ENCODE data around the gene GBX1.

GBX1 gene

DNA sequence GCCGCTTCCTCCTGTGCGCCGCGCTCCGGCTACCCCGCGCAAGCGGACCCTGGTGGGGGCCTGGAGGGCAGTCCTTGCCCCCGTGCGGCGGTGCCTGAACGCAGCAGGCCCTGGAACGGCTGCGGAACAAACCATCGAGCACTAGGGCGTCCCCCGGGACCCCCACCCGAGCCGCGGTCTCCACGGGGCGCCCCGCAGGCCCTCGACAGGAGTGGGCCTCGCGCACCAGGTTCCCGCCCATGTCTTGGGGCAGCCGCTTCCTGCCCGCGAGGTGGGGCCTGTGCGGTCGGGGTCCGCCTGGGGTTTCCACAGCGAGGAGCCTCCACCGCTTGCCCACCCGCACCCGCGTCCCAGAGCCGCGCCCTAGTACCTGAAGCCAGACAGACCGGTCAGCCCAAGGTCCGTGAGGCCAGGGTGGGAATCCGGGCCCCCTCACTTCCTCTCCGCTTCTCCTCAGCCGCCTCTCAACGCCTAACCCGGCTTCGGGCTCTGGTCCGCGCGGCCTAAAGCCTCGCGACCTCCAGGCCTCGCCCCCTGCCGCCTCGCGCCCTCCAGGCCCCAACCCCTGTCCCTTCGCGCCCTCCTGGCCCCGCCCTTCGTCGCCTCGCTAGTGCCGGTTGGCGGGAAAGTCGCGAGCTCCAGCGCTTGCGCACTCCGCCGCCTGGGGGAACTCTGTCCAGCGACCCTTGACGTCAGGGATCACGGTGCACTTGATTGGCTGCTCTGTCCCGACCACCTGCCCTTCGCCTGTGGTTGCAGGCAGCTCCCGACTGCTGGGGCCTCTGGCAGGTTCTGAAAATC is 7.0 kb upstream of the GBX1 start:
- no peak for DNase-seq (ENCODE audit: extremely low spot score)
- ChIA-PET CTCF (interaction anchor here (0.8 kb wide), 1 partner anchor 9 kb away, joined by 3 read pairs; no protein-coding TSS in a partner anchor), POLR2A (no interaction called here)
- TF ChIP-seq ELF4 (IDR thresholded peaks at IDR 0.05) (no peak), L3MBTL2 (conservative IDR thresholded peaks at IDR 0.05) (no peak)
- TF ChIP-seq, protein P1, sequence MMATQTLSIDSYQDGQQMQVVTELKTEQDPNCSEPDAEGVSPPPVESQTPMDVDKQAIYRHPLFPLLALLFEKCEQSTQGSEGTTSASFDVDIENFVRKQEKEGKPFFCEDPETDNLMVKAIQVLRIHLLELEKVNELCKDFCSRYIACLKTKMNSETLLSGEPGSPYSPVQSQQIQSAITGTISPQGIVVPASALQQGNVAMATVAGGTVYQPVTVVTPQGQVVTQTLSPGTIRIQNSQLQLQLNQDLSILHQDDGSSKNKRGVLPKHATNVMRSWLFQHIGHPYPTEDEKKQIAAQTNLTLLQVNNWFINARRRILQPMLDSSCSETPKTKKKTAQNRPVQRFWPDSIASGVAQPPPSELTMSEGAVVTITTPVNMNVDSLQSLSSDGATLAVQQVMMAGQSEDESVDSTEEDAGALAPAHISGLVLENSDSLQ (IDR thresholded peaks at IDR 0.05): no peak

DNA sequence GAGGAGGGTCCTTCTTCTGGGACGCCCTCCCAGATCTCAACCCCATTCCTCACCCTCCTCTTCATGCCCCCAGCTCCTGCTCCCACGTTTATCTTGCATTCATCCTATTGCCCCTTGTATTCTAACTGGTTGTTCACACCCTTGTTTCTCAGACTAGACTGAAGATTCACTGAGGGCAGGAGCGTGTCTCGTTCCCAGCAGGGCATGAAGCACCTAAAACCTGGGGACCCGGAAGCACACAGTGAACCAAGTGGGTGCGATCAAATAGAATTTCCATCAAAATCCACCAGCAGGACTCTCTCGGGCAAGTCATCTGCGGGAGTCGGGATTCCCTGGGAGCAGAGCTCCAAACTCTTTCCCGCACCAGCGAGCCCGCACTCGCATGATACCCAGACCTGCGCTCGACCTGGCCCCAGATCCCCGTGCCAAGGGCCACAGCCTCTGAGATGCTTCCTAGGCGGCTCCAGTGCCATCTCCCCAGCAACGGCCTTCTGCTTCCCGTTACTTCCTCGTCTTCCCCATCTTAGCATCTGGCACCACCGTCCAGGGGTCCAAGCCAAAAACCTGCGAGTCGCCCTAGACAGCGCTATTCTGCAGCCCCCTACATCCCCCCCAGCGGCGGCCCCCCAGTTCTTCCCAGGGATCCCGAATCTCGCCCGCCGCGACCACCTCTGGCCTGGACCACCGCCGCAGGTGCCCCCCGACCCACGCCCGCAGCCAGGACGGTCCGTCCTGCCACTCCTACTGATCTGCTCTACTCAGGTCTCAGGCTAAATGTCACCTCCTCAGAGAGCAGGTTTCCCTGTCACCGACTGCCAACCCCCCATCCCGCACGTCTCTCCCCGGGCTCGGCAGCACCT is 6.1 kb upstream of the GBX1 start:
- CTCF ChIA-PET: no interaction called here
- POLR2A ChIA-PET: no interaction called here
- TF ChIP-seq ZNF384 (IDR thresholded peaks at IDR 0.05) (no peak), HDGF (IDR thresholded peaks at IDR 0.05; ENCODE audit: borderline replicate concordance) (no peak), LEF1 (IDR thresholded peaks at IDR 0.05; ENCODE audit: borderline replicate concordance) (no peak), FOXK2 (IDR thresholded peaks at IDR 0.05) (no peak), FOXM1 (IDR thresholded peaks at IDR 0.05; ENCODE audit: borderline replicate concordance) (no peak), NFRKB (IDR thresholded peaks at IDR 0.05) (no peak), SP1 (IDR thresholded peaks at IDR 0.05) (no peak), TARDBP (IDR thresholded peaks at IDR 0.05) (no peak), CTBP1 (IDR thresholded peaks at IDR 0.05; ENCODE audit: borderline replicate concordance) (no peak), SUZ12 (IDR thresholded peaks at IDR 0.05) (no peak), ARNT (IDR thresholded peaks at IDR 0.05) (no peak), L3MBTL2 (conservative IDR thresholded peaks at IDR 0.05) (no peak)
- TF ChIP-seq, protein P1 (IDR thresholded peaks at IDR 0.05): no peak
- no peak for DNase-seq (ENCODE audit: extremely low spot score)

DNA sequence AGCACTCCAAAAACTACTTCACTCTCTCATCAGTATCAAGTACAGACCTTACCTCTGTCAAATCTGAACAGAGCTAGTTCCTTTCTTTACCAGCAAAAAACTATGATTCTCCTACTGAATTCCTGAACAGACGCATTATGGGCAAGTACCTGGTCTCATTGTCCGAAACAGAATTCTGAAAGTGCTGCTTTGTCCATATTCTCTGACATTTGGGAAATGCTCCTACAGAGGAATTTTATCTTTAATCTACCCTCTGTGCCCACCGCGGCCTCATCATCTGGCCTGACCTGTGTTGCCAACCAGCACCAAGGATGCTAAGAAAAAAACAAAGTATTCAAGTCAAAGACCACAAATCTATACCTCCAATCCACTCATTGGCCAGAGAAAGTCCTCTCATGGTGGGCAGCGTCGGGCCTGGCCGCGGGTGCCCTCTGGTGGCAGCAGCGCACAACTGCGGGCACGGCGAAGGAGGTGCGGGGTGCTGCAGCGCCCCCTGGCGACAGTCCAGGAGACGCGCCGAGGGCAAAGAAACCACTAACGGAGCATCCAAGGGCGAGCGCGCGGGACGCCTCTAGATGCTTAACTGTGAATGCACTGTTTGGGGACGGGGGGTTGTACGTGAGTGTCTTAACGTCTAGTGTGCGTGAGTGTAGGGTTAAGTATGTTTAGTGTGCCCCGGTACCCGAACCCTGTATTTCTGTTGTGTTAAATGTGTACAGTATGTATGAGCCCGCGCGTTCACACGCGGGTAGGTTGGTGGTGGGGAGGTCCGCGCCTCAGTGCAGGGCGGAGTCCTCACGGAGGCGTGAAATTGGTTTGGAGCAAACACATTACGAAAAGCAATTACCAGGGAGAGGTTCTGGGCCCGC is 5.0 kb upstream of the GBX1 start:
- DNase-seq (ENCODE audit: extremely low spot score): peak; percentile 97
- POLR2A ChIA-PET: no interaction called here
- CTCF ChIA-PET: interaction anchor here (0.7 to 1.0 kb wide), 8 partner anchors 9 to 162 kb away, joined by 3 to 7 read pairs (median 4); no protein-coding TSS in a partner anchor
- TF ChIP-seq, protein P1 (IDR thresholded peaks at IDR 0.05): no peak
- TF ChIP-seq ARNT (IDR thresholded peaks at IDR 0.05): peak; percentile 82; the same call in 1 of the 2 replicates
- no peak for TF ChIP-seq FOXA1 (IDR thresholded peaks at IDR 0.05)
- no peak for TF ChIP-seq BHLHE40 (IDR thresholded peaks at IDR 0.05; ENCODE audit: borderline replicate concordance)
- TF ChIP-seq TARDBP (IDR thresholded peaks at IDR 0.05): no peak
- TF ChIP-seq ZNF384 (IDR thresholded peaks at IDR 0.05): no peak
- TF ChIP-seq SUZ12 (IDR thresholded peaks at IDR 0.05): no peak
- peak; percentile 66 for TF ChIP-seq FOXM1 (IDR thresholded peaks at IDR 0.05; ENCODE audit: borderline replicate concordance)

DNA sequence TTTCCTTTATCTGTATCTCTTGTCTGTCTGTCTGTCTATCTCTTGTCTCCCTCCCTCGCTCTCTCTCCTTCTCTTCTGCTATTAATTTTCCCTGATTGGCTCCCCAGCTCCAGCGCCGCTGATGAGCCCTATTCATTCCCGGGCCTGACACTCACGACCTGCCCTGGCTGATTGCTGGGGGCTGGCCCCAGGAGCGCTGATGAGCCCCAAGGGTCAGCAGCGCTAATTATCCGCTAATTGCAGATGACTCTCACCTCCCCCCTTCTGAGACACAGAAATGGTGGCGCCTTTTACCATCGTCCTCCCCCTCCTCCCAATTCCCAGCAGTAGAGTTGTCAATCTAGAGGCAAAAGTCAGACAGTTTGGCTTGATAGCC is 1.3 kb upstream of the GBX1 start:
- ChIA-PET CTCF (interaction anchor here (1.0 to 3.9 kb wide), 5 partner anchors 11 to 54 kb away, joined by 3 to 30 read pairs (median 8); no protein-coding TSS in a partner anchor), POLR2A (interaction anchor here (1.0 to 2.9 kb wide), 5 partner anchors 12 to 83 kb away, joined by 3 to 17 read pairs (median 4); partner anchors contain the start of genes AGAP3 and CHPF2)
- TF ChIP-seq ZNF384 (IDR thresholded peaks at IDR 0.05): no peak
- no peak for TF ChIP-seq SUZ12 (IDR thresholded peaks at IDR 0.05)
- no peak for TF ChIP-seq ELF4 (IDR thresholded peaks at IDR 0.05)
- TF ChIP-seq TARDBP (IDR thresholded peaks at IDR 0.05): no peak
- TF ChIP-seq, protein P1 (IDR thresholded peaks at IDR 0.05): no peak
- TF ChIP-seq FOXA1 (IDR thresholded peaks at IDR 0.05): no peak
- TF ChIP-seq NFRKB (IDR thresholded peaks at IDR 0.05): no peak
- TF ChIP-seq L3MBTL2 (conservative IDR thresholded peaks at IDR 0.05): no peak
- DNase-seq (ENCODE audit: extremely low spot score): no peak

Measured in HEK293T (cell line).